Loucy (cell line): Measurements from ENCODE around the gene TMPRSS6.

ENCODE experiments used
- CTCF ChIP-seq: fragments of 200-600 bp; sonication (generic); conservative IDR thresholded peaks from 2 replicates; pipeline ENCODE4 v1.5.1; 2014; ENCODE audit warnings: mild to moderate bottlenecking, antibody characterized with exemption, low read length
- EZH2phosphoT487 ChIP-seq: fragments of 200-600 bp; IDR thresholded peaks from 2 replicates; pipeline ENCODE4 v1.6.1; 2018; ENCODE audit warnings: antibody characterized with exemption, mild to moderate bottlenecking, moderate library complexity, borderline replicate concordance

GRCh38 chr22:37097346-37097745 is 12.2 kb downstream of the TMPRSS6 start:
- TF ChIP-seq CTCF (no peak), EZH2phosphoT487 (no peak)
